ENCODE data around the gene SLC25A44.
"Not testable (repeated sequence)": the region's sequence is repeated elsewhere in the genome, so short reads cannot be mapped to it uniquely, and the experiment has no call there.

The SLC25A44 gene

GRCh38 chr1:156177919-156178654 is 15.8 kb upstream of the SLC25A44 start:
- no peaks in the 10 kb centered on the region for H3K27me3 ChIP-seq (ENCODE audit: control insufficient read depth, insufficient read depth, low read length)
- no peak overlapping the region for H2AFZ ChIP-seq
- no peak overlapping the region for H3K4me3 ChIP-seq (ENCODE audit: low read depth, low read length)
- H3K9ac ChIP-seq, result no peak overlapping the region
- no peaks in the 10 kb centered on the region for H3K4me1 ChIP-seq
- TF ChIP-seq CTCF (IDR thresholded peaks at IDR 0.05), result no peak
- no peak overlapping the region for H3K27ac ChIP-seq
- H3K36me3 ChIP-seq (ENCODE audit: control insufficient read depth, insufficient read depth, low read length), result no peaks in the 10 kb centered on the region
- H3K79me2 ChIP-seq, result no peaks in the 10 kb centered on the region
- H3K4me2 ChIP-seq (ENCODE audit: low read length), result no peak overlapping the region
- H3K9me3 ChIP-seq (ENCODE audit: control insufficient read depth, low read length), result no peaks in the 10 kb centered on the region

GRCh38 chr1:156180471-156180870 is 13.4 kb upstream of the SLC25A44 start:
- no peak overlapping the region for H3K27ac ChIP-seq
- no peak overlapping the region for H3K4me3 ChIP-seq (ENCODE audit: low read depth, low read length)
- no peaks in the 10 kb centered on the region for H3K4me1 ChIP-seq
- no peak overlapping the region for H3K9ac ChIP-seq
- H3K27me3 ChIP-seq (ENCODE audit: control insufficient read depth, insufficient read depth, low read length), result no peaks in the 10 kb centered on the region
- no peaks in the 10 kb centered on the region for H3K9me3 ChIP-seq (ENCODE audit: control insufficient read depth, low read length)
- TF ChIP-seq CTCF (IDR thresholded peaks at IDR 0.05), result no peak
- no peak overlapping the region for H3K4me2 ChIP-seq (ENCODE audit: low read length)
- no peaks in the 10 kb centered on the region for H3K36me3 ChIP-seq (ENCODE audit: control insufficient read depth, insufficient read depth, low read length)
- H2AFZ ChIP-seq, result no peak overlapping the region
- H3K79me2 ChIP-seq, result no peaks in the 10 kb centered on the region

GRCh38 chr1:156181391-156181924 is 12.4 kb upstream of the SLC25A44 start:
- H3K27me3 ChIP-seq (ENCODE audit: control insufficient read depth, insufficient read depth, low read length); H3K27ac ChIP-seq; H3K9me3 ChIP-seq (ENCODE audit: control insufficient read depth, low read length); H3K79me2 ChIP-seq; H3K9ac ChIP-seq; H3K4me3 ChIP-seq (ENCODE audit: low read depth, low read length); H3K4me1 ChIP-seq; H3K4me2 ChIP-seq (ENCODE audit: low read length); H2AFZ ChIP-seq; H3K36me3 ChIP-seq (ENCODE audit: control insufficient read depth, insufficient read depth, low read length): not testable (repeated sequence)

GRCh38 chr1:156182010-156182779 is 11.7 kb upstream of the SLC25A44 start:
- not testable (repeated sequence) for H3K4me2 ChIP-seq (ENCODE audit: low read length); H3K4me3 ChIP-seq (ENCODE audit: low read depth, low read length); H3K79me2 ChIP-seq; H3K9ac ChIP-seq; H3K9me3 ChIP-seq (ENCODE audit: control insufficient read depth, low read length); H3K27ac ChIP-seq; H3K4me1 ChIP-seq; H3K36me3 ChIP-seq (ENCODE audit: control insufficient read depth, insufficient read depth, low read length); H2AFZ ChIP-seq; H3K27me3 ChIP-seq (ENCODE audit: control insufficient read depth, insufficient read depth, low read length)

GRCh38 chr1:156186347-156187177 is 7.3 kb upstream of the SLC25A44 start:
- H3K27ac ChIP-seq; H3K9ac ChIP-seq; H3K36me3 ChIP-seq (ENCODE audit: control insufficient read depth, insufficient read depth, low read length); H3K4me3 ChIP-seq (ENCODE audit: low read depth, low read length); H3K27me3 ChIP-seq (ENCODE audit: control insufficient read depth, insufficient read depth, low read length); H3K9me3 ChIP-seq (ENCODE audit: control insufficient read depth, low read length); H3K4me2 ChIP-seq (ENCODE audit: low read length); H2AFZ ChIP-seq; H3K79me2 ChIP-seq; H3K4me1 ChIP-seq: not testable (repeated sequence)

- H3K4me3 ChIP-seq (ENCODE audit: low read depth, low read length); H3K4me2 ChIP-seq (ENCODE audit: low read length); H2AFZ ChIP-seq; H3K4me1 ChIP-seq; H3K27ac ChIP-seq; H3K9me3 ChIP-seq (ENCODE audit: control insufficient read depth, low read length); H3K36me3 ChIP-seq (ENCODE audit: control insufficient read depth, insufficient read depth, low read length); H3K27me3 ChIP-seq (ENCODE audit: control insufficient read depth, insufficient read depth, low read length); H3K9ac ChIP-seq: not testable (repeated sequence)
- H3K79me2 ChIP-seq, result peaks cover 11% of the 10 kb centered on the region
These were observed 3.6 kb upstream of the SLC25A44 start for GRCh38 chr1:156190265-156190664.

All from parathyroid adenoma (tissue), 2 donors.